ENCODE measurements around the gene CRYBG2.

GRCh38 chr1:26388791-26389445 lies 35.0 kb upstream of the CRYBG2 start:
- no peak for TF ChIP-seq CTCF (IDR thresholded peaks at IDR 0.05)
- TF ChIP-seq SIN3A (IDR thresholded peaks at IDR 0.05; ENCODE audit: borderline replicate concordance, insufficient read depth, low read depth, low read length): no peak
- no peak for TF ChIP-seq POLR2AphosphoS5 (IDR thresholded peaks at IDR 0.05; ENCODE audit: low read depth, low read length)
- no peak for TF ChIP-seq REST (IDR thresholded peaks at IDR 0.05; ENCODE audit: insufficient read depth in 1 of 2, low read depth in 2 of 2, low read length in 1 of 2)

Measured in Panc1 (cell line).